GM12891 (cell line): ENCODE measurements around the gene TAS1R3.

Experiments used
- POLR2A ChIP-seq: IDR thresholded peaks from 2 replicates; pipeline ENCODE4 v1.6.1; 2011; ENCODE audit warnings: low read depth, low read length, control low read depth
- POLR2AphosphoS5 ChIP-seq: IDR thresholded peaks from 2 replicates; pipeline ENCODE4 v1.6.1; 2011; ENCODE audit warnings: low read depth, low read length, control low read depth

- TF ChIP-seq POLR2A (no peak), POLR2AphosphoS5 (no peak; the same call in 1 of the 2 replicates)
Measured at GRCh38 chr1:1307923-1308755, 22.9 kb upstream of the TAS1R3 start, which contains the start of the genes ACAP3 and PUSL1.
